DOHH2 (cell line): Measurements from ENCODE around the gene WNT2.

Experiments
- CTCF ChIP-seq: fragments of 200-600 bp; sonication (generic); IDR thresholded peaks from one replicate; pipeline ENCODE4 v1.5.1; 2014; ENCODE audit warnings: antibody characterized with exemption, mild to moderate bottlenecking, low read depth, low read length; ENCODE audit not compliant: poor library complexity, severe bottlenecking
- EZH2phosphoT487 ChIP-seq: fragments of 200-600 bp; sonication (generic); IDR thresholded peaks from 2 replicates; pipeline ENCODE4 v1.6.1; 2017; ENCODE audit warnings: borderline replicate concordance, mild to moderate bottlenecking, antibody characterized with exemption, low read length, moderate library complexity, mixed read lengths

- TF ChIP-seq CTCF = no peak
- TF ChIP-seq EZH2phosphoT487 = no peak
These were observed 44.8 kb downstream of the WNT2 start for GRCh38 chr7:117278040-117278439.
